Measurements from ENCODE around the gene LRRFIP1.

LRRFIP1 gene

DNA sequence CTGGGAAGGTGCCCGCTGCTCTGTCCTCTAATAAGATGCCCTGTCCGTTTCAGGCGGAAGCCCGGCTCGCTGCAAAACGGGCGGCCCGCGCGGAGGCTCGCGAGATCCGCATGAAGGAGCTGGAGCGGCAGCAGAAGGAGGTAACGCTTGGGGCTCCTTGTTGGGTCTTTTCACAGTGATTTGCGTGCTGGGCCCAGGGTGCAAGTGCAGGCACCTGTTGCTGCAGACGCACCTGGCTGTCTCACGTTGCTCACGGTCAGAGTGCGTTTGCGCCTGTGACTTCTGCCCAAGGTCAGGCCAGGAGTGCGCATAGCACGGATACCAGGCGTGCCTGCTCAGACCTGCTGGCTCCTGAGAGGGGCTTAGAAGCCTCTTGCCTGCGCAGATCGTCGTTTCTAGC is 81.1 kb downstream of the LRRFIP1 start:
- DNase-seq, result no peak

DNA sequence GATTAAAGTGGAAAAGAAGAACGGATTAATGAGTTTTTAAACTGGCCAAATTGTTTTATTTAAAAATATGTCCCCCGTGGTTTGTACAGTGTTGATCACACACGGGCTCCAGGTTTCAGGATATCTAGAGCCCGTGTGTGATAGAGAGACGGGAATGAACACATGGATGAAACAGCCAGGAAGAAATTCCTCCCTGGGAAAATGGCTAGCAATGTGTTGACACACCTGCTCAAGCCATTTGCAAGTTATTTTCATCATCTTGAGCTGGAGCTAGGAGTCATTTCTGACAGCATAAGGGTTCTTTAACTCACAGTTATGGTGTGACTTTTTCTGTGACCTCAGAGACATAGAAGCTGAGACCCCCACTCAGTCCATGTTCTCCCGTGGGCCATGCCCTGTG is 81.6 kb downstream of the LRRFIP1 start:
- DNase-seq, result no peak

DNA sequence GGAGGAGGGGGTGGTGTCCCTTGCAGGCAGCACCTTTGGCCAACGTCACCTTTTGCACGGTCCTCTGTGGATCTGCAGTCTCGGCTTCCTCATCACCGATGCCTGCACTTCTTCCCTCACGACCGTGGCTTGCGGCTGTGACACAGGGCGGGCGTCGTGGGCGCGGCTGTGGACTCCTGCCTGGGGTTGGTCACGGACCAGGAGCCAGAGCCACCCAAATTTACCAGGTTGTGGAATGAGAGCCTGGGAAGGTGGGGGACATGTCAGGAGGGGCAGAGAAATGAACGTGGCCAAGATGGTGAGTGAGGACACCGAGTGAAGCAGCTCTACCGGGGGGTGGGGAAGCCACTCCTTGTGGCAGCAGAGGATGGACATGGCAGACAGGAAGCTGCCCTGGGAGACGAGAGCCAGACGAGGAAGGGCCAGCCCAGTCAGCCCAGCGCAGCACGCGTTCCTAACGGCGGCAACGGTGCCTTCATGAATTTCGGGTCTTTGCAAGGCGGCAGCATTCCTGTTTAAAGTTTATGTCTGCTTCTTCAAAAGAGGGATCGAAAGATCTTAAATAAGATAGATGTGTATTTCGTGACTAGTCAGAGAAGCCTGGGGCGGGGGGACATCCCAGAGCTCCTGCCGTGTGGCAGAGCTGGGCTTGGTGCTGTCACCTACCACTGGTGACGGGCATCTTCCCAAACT is 84.2 kb downstream of the LRRFIP1 start:
- no peak for DNase-seq

DNA sequence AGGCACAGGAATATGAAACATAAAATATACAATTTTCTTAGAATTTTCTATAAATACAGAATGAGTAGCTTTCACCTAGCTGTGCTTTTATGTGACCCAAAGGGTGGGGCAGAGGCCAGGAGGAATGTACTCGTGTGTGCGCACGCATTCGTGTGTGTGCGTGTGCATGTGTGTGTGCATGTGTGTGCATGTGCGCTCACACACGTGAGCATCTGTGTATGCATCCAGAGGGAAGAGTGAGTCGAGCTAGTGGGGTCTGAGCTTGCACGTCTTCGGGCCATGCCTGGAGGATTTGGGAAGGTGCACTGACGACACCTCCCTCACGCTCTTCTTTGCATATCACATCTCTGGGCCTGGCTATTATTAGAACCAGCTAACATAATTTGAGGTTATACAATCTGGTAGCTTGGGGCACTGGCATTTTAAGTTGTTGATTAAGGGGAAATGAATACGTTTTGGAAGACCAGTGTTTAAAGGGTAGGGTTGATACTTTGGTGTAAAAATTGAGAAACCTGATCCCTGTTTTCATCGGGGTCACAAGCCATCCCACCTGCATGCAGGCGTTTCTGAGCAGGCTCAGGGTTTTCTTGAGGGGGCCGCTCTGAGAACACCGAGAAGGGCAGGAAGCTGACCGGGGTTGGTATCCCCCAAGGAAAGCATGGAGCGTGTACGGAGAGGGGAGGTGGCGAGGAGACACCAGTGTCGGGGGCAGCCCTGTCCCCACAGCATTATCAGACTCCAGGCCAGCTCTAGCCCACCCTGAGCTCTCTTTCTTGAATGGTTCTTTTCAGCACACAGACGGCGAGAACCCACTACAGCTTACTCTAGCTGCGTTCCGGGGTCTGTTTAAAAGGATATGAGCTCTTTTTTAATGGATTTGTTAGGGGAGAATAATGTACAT is 85.3 kb downstream of the LRRFIP1 start:
- DNase-seq, result no peak

DNA sequence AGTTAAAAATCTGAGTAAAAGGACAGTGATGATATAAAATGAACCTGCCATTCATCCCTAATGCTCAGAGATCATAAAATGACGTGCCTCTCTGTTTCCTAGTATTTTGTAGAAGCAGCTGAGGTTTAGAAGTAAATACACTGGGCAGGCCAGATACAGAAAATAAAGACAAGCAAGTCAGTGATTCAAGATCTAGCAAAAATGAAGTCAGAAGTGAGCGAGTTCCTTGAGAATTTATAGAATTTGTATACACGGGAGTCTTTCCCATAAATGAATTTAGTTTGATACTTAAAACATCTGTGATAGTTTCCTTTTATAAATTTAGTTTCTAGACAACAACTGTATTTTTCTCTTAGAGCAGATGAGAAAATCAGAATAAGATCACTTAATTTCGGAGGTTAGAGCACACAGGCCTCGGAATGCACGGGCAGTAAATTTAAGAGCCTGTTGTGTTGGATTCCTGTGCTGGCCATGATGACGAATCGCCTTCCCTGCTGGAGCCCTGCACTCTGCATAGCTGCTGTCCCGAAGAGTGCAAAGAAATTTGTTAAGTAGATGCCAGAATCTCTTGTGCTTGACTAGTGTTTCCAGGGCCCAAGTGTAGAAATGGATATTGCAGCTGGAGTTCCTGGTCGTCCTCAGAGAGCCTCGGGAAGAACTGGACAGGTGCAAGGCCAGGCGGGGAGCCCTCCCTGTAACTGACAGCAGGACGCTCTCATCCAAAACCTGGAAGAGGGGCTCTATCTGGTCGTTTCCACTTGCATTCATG is 87.5 kb downstream of the LRRFIP1 start:
- DNase-seq, result no peak

DNA sequence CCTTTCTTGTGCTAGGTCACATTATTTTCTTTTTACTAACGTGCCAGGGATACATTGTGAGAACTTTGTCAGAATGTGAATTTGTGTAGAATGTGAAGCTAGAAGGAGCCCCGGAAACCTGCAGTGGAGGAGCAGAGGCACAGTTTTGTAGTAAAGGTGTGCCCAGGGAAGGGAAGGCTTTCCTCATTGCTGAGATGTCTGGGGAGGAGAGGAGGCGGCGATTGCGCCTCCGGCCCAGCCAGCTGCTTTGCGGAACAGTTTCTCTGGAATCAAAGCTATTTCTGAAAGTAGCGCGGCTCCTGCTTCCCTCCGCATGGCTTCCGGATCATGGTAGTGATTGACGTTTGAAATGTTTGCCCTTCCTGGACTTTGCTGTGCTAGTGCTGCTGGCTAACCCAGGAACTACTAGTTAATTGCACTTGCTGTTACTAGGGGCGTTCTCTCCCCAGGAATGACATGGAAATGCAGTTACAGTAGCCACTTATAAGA is 88.1 kb downstream of the LRRFIP1 start:
- no peak for DNase-seq

DNA sequence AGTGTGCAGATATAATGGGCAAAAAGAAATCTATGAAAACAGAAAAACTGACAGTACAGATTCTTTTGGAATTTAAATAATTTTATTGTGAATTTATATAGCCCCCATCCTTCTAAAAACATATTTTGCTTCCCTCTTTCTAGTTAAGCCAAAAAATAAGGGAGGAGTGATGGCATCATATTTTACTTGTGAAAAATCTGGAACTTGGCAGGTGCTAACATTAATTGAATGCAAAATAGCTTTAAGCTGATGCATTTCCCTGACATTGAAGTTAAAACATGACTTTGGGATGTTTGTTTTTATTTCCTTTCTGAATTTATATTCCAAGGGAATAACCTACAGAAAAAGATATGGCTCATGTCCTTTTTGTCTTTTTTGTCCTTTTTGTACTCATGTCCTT is 88.6 kb downstream of the LRRFIP1 start:
- no peak for DNase-seq

DNA sequence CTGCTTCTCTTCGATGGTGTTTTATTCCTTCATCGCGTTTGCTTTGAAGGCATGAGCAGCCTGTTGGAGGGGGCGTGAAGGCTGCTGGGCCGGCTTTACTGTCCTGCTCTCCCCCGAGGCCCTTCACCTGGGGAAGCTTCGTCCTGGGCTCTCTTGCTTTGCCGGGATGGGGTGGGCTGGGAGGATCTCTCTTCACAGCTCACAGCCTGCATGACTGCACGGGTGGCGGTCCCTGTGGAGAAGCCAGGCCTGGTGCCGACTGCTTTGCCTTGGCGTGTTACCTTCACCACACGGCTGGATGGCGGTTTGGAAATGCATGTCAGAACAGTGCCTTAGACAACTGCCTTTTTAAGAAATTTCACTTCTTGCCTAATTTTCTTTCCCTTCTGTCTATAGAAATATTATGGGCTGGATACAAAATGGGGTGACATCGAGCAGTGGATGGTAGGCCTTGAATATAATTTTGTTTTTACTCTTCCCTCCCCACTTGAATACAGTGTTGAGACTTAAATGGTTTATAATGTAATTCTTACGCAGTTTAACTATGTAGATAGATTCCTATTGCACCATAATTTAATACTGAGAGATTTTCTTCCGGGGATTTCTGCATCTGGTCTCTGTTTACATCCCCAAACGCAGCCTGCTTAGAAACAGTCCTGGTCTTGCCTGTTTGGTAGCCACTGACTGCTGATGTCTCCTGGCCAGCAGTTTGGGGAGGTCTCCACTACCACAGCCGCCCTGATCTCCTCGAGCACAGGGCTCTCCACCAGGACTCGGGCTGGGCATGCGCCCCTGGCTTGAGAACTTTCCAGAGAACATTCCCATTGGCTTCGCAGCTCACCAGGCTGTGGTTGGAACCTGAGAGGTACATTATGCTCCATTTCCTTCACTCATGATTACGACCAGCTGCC is 90.2 kb downstream of the LRRFIP1 start:
- no peak for DNase-seq

DNA sequence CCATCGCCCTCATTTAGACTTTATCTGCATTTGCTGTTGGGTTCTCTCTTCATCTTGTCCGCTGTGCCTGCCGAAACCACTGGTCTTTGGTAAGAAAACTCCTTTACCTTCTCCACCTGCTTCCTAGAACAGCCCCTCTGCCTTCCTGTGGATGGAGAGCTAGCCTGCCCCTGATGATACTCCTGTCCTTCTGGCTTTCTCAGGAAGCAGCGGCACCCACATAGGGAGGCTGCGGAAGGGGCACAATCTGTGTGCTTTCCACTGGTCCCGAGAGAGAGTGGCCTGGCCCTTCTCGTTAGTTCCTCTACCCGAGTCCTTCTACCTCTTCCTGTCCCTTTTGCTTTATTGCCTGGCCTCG is 90.9 kb downstream of the LRRFIP1 start:
- DNase-seq, result no peak

DNA sequence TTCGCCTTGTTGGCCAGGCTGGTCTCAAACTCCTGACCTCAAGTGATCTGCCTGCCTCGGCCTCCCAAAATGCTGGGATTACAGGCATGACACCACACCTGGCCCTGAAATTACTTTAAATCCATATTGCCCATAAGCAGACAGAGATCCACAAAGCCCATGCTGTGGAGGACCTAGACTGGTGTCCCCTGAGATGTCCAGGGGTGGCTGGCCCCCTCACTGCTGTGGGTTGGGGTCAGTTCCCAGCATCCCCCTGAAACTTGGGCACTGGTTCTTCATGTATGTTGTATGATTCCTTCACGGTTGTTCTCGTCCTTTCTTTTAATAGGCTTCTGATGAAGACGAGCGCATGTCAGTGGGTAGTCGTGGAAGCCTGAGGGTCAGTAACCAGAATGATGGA is 93.1 kb downstream of the LRRFIP1 start:
- DNase-seq, result no peak

DNA sequence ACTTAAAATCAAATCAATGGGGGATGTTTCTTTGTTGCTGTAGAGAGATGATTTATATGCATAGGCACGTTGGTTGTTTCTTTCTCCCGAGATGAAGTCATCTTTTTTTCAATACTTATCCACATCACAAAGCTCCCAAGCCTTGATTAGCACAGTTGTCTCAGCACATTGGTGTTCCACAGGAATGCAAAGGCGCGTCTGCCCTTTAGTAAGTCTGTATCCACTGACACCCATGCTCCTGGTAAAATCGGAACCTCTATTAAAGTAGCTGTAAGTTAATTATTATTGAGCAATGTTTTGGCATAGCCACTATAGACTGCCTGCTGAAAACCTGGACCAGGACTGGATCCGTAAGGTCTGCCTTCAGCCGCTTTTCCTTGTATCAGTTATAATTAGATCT is 93.6 kb downstream of the LRRFIP1 start:
- no peak for DNase-seq

DNA sequence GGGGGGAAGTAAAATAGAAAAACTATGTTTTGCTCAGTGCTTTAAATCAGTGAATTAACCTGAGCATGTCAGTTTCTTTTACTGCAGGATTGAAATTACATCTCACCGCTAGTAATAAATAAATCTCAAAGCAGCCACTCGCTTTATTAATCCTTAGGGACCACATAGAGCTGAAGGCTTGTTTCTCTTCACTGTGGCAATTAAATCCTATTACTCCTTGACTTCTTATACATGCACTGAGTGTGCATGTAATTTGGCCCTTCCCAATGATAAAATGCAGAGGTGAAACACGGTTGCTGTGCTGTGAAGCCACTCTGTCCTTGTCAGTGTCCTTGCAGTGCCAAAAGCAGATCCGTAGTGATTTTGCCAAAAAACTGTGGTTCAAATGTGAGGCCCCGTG is 94.1 kb downstream of the LRRFIP1 start:
- no peak for DNase-seq

DNA sequence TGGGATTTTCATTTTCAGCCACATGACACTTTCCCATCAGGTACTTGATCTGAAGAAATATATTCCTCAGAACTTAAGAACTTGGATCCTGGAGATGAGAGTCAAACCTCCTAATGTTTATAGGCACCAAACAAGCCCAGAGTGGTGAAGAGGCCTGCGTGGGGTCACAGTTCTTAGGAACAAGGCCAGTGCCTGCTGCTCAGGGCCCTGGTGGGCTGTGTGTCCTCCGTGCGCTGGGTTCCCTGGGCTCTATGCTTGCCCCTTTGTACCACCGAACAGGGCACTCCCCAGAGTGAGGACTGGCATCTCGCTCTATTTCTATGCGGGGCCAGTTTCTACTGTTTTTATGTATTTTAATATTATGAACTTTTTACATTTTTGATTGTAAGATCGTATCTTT is 95.2 kb downstream of the LRRFIP1 start:
- DNase-seq, result no peak

DNA sequence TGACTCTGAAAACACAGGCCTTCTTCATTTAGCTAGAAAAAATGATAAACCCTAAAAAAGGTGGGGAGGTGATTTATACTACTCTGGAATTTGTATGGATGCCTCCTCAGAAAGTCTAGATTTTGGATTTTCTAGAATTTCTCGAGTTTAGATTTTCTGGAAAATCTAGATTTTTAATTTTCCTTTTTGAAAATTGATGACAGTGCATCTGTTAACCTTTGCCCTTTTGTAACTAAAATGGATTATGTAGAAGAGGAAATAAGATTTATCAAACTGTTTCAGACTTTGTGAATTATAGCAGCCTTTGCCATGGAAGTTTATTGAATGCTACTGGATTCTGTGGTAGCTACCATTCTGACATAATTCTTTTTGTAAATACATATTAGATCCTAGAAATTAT is 95.6 kb downstream of the LRRFIP1 start:
- DNase-seq, result no peak

DNA sequence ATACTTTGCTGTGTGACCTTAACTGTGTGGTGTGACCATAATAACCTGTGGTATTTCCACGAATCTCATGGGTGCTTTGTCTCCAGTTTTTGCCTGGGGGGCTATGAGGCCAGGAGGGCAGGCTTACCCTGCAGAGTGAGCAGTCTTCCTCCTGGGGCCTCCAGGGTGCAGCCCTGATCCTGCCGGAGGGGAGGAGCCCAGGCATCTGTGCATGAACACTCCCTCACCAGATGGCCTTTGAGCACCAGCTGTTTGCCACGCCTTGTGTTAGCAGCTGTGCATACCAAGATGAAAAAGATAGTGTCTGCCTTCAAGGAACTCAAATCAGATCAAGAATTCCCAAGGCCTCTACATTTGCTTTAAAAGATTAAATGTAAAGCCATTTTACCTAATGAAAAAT is 96.2 kb downstream of the LRRFIP1 start:
- DNase-seq, result no peak

DNA sequence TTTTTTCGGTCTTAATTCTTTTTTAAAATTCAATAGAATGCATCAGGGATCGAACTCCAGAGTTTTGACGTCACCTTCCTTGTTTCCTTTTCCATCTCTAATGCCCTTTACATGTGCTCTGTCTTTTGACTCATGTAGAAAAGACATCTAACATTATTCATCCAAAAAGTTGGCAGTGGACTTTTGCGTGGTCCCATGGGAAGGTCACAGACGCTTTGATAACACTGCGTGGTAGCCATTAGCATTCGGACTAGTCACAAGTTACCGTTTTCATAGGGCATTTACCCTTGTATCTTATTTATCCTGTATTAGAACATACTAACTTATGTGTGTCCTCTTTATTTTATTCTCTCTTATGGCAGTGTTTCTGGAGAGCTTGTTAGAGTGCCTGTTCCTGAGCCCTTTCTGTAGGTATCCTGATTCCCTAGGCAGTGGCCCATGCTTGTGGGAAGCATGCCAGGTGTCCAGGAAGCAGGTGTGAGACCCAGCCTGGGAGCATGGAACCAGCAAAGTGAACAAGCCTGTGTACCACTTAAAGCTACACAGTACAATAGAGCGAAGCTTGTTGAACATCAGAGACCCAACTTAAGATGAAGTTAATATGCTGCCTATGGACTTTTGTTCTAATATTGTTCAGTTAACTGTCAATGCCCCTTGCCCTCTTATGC is 97.6 kb downstream of the LRRFIP1 start:
- DNase-seq, result no peak

DNA sequence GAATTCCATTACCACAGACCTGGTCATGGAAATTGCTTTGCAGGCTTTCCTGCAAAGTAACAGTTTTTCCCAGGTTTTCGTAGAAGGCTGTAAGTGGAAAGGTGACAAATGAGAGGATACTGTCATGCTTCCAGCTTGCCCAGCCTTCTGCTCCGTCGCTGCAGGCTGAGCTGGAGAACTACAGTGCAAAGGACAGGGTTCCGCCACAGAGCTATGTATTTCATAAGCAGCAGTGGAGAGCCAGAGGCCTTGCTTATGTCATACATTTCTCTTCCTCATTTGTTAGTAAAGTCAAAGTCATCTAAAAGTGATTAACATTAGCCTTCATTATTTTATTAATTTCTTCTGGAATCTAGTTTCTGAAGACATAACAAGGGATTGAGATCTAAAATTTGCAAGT is 98.3 kb downstream of the LRRFIP1 start:
- DNase-seq, result no peak

DNA sequence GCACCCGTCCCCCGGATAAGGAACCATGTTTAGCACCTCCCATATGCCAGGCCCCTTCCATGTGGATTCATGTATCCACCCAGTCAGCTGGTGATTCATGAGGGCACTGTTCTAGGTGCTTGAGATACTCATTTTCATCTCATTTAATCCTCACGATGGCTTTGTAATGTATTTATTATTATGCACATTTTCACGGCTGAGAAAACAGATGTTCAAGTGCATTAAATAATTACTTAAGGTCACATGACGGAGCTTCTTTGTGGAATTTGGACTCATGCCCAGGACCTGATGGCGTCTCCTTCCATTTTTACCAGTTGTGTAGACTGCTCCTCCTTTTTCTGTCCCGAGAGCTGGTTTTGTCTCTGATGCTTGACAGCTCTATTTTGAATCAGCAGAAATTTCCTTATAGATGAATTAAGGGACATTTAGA is 99.0 kb downstream of the LRRFIP1 start:
- DNase-seq, result no peak

DNA sequence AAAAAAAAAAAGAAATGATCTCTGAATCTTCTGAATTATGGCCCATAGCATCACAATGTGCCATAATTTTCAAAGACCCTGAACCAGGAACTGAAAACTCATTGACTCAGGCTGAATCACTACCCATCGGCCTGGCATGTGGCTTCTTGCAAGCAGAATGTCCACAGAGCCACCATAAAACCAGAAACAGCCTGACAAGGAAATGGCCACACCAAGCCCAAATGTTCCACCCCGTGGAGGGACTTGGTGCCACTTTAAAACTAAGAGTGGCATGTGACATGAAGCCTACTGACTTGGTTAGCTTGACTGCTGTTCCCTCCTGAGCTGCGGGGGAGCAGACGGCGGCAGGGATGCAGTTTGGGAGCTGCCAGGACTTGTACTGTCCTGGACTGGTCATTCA is 100.0 kb downstream of the LRRFIP1 start:
- no peak for DNase-seq

DNA sequence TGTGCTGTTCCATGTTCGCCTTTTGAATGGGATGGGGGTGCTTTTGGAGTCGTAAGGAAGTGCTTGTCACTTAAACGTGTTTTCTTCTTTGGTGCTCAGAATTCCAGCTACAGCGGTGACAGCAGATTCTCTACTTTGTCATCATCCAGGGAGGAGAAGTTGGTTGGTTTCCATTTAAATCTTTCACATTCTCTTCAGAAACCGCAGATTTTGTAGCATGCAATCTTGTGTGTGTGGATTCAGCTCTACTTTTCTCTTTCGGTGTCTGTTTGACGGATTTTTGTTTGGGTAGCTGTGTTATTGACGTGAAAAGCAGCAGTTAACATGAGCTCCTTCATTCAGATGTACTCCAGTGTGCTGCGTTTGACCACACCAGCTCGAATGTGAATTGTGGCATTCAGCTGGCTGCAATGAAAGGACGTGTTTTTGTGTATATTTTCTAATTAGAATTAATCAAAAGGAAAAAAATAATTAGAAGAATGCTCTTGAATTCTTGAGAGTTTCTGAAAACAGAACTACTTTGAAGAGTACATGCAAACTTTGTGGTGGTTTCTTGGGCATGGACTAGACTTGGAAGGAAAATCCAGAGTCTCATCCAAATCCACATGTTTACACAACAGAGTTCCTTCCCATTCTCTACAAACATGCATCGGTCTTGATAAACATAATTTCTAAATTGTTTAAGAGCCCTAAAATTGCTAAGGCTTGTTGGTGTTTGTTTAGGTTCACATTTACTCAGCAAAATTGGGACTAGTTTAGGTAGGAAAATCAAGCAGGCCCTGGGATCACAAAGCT is 102.5 kb downstream of the LRRFIP1 start:
- no peak for DNase-seq

DNA sequence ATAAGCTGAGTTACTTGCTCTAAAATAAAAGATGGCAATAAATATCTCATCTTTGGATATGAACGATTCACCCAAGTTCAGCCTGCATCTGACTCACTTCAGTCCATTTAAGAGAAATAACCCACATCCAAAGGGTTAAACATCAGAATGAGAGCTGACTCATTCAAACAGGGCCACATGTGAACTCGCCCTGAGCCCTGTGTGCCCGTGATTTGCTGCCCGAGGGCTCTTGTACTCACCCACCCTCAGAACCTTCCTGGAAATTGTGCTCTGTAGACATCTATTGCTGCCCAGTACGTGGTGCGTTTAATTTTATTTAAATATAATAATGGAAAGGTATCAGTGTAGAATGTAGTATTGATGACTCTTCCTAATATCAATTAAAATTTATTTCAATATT is 104.3 kb downstream of the LRRFIP1 start:
- DNase-seq, result no peak

Data from activated gamma-delta T cell (primary cell).